ENCODE results near the gene PLK3.

DNA sequence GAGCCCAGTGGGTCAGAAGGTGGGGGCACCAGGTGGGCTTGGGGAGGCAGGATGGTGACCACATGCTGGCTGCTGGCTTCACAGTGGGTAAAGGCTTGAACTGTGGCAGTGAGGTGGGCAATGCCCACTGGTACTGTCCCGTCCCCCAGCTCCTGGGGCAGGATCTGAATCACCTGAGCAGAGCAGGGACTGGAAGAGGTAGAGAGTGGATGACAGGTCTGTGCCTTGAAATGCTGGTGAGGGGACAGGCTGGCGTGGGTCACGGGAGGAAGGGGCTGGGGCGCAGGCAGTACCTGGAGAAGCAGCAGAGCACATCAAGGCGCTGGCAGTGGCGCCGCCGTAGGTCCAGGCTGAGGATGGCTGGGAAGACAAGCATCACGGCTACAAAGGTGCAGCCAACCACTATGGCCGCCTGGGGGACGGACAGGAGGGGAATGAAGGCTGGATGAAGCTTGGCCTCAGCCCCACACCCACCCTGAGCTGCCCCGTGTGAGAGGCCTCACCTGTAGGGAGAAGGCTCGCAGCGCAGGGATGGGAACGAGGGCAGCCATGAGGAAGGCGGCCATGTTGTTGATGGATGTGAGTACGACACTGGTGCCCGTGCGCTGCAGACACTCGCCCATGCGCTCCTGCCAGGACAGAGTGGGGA is 27.9 kb downstream of the PLK3 start:
- TF ChIP-seq, protein P1, sequence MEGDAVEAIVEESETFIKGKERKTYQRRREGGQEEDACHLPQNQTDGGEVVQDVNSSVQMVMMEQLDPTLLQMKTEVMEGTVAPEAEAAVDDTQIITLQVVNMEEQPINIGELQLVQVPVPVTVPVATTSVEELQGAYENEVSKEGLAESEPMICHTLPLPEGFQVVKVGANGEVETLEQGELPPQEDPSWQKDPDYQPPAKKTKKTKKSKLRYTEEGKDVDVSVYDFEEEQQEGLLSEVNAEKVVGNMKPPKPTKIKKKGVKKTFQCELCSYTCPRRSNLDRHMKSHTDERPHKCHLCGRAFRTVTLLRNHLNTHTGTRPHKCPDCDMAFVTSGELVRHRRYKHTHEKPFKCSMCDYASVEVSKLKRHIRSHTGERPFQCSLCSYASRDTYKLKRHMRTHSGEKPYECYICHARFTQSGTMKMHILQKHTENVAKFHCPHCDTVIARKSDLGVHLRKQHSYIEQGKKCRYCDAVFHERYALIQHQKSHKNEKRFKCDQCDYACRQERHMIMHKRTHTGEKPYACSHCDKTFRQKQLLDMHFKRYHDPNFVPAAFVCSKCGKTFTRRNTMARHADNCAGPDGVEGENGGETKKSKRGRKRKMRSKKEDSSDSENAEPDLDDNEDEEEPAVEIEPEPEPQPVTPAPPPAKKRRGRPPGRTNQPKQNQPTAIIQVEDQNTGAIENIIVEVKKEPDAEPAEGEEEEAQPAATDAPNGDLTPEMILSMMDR (IDR thresholded peaks at IDR 0.05), result no peak
- TF ChIP-seq EP300 (IDR thresholded peaks at IDR 0.05), result no peak
- TF ChIP-seq POLR2AphosphoS5 (IDR thresholded peaks at IDR 0.05), result no peak
- no peak for TF ChIP-seq POLR2A (IDR thresholded peaks at IDR 0.05)
